ENCODE results near the gene KCTD17. TPM values are rescaled to one million over a fixed set of nuclear protein-coding genes. Genes with fewer than 3 reads are reported as not detected.

The KCTD17 gene
- total RNA-seq, 1 experiment from 2014 or later: 29.4 TPM

DNA sequence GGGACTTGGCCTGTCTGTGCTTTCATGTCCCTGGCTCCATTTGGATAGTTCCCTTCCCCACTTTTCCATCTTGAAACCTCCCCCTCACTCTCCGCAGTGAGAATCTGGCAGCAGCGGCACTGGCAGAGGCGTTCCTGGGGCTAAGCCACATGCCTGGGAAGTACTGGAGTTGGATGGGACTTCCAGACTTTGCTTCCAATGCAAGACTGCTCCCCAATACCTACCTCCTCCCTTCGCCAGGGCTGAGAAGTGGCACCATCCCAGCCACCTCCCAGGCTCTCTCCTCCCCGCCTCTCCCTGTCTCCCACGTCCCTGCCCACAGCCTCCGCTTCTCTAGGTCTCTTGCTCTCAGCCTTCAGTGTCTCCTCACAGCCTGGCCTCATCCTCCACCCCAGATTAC is 48.9 kb upstream of the KCTD17 start:
- Mint-ChIP-seq H3K4me3 (no peak overlapping the region), H3K27me3 (ENCODE audit: low read depth) (peaks cover 30% of the 10 kb centered on the region), H3K27ac (no peak overlapping the region), H3K9me3 (peaks cover 5% of the 10 kb centered on the region; the same call in 1 of the 2 replicates), H3K4me1 (peaks cover 8% of the 10 kb centered on the region), H3K36me3 (no peaks in the 10 kb centered on the region)
- ATAC-seq (no peak), DNase-seq (ENCODE audit: low spot score) (no peak)
- TF ChIP-seq ZNF138 (CRISPR knock-in tag; conservative IDR thresholded peaks at IDR 0.05) (no peak), PRRX2 (CRISPR knock-in tag; IDR thresholded peaks at IDR 0.05) (no peak)
- ChIA-PET POLR2A (interaction anchor here (0.6 kb wide), 1 partner anchor 607 kb away, joined by 3 read pairs; no protein-coding TSS in a partner anchor), CTCF (no interaction called here)

GRCh38 chr22:37007651-37008050 is 43.9 kb upstream of the KCTD17 start:
- ChIA-PET POLR2A (no interaction called here), CTCF (interaction anchor here (1.8 kb wide), 1 partner anchor 9 kb away, joined by 7 read pairs; no protein-coding TSS in a partner anchor)
- peaks cover 45% of the 10 kb centered on the region for H3K27me3 Mint-ChIP-seq (ENCODE audit: low read depth)

DNA sequence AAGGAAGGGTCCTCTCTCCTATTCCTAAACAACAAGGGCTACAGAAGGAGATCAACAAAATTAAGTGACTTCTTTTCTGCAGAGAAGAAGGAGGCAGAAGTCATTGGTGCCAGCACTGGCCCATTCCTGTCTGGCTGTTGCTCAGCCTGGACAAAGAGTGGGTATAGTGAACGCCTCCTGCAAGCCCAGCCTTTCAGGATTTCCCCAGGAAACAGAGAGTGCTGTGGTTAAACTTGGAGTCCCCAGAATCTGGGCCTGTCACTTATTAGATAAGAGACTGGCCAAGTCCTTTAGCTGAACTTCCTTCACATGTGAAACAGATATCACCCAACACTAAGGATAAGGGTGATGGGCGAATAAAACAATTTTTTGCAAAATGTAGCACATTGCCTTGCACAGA is 43.2 kb upstream of the KCTD17 start:
- DNase-seq (ENCODE audit: low spot score) (no peak), ATAC-seq (no peak)
- Mint-ChIP-seq H3K27ac (no peak overlapping the region), H3K36me3 (no peaks in the 10 kb centered on the region), H3K4me3 (no peak overlapping the region), H3K4me1 (no peaks in the 10 kb centered on the region), H3K9me3 (peaks cover 5% of the 10 kb centered on the region; the same call in 1 of the 2 replicates), H3K27me3 (ENCODE audit: low read depth) (peaks cover 45% of the 10 kb centered on the region)
- ChIA-PET CTCF (interaction anchor here (0.6 to 1.0 kb wide), 2 partner anchors 10 to 675 kb away, joined by 3 read pairs; no protein-coding TSS in a partner anchor), POLR2A (interaction anchor here (0.8 kb wide), 1 partner anchor 11 kb away, joined by 3 read pairs; the partner anchor contains the start of gene MPST)
- TF ChIP-seq, protein P1, sequence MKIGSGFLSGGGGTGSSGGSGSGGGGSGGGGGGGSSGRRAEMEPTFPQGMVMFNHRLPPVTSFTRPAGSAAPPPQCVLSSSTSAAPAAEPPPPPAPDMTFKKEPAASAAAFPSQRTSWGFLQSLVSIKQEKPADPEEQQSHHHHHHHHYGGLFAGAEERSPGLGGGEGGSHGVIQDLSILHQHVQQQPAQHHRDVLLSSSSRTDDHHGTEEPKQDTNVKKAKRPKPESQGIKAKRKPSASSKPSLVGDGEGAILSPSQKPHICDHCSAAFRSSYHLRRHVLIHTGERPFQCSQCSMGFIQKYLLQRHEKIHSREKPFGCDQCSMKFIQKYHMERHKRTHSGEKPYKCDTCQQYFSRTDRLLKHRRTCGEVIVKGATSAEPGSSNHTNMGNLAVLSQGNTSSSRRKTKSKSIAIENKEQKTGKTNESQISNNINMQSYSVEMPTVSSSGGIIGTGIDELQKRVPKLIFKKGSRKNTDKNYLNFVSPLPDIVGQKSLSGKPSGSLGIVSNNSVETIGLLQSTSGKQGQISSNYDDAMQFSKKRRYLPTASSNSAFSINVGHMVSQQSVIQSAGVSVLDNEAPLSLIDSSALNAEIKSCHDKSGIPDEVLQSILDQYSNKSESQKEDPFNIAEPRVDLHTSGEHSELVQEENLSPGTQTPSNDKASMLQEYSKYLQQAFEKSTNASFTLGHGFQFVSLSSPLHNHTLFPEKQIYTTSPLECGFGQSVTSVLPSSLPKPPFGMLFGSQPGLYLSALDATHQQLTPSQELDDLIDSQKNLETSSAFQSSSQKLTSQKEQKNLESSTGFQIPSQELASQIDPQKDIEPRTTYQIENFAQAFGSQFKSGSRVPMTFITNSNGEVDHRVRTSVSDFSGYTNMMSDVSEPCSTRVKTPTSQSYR (CRISPR knock-in tag; IDR thresholded peaks at IDR 0.05): no peak
- TF ChIP-seq PREB (CRISPR knock-in tag; IDR thresholded peaks at IDR 0.05; ENCODE audit: borderline replicate concordance) (no peak), ZNF512 (CRISPR knock-in tag; IDR thresholded peaks at IDR 0.05; ENCODE audit: borderline replicate concordance) (no peak), HMGXB4 (CRISPR knock-in tag; IDR thresholded peaks at IDR 0.05) (no peak), SP1 (CRISPR knock-in tag; conservative IDR thresholded peaks at IDR 0.05) (no peak), ZNF138 (CRISPR knock-in tag; conservative IDR thresholded peaks at IDR 0.05) (no peak), KAT7 (CRISPR knock-in tag; IDR thresholded peaks at IDR 0.05; ENCODE audit: borderline replicate concordance) (no peak), E2F4 (CRISPR knock-in tag; IDR thresholded peaks at IDR 0.05; ENCODE audit: borderline replicate concordance, low read depth) (no peak), IRF2 (CRISPR knock-in tag; IDR thresholded peaks at IDR 0.05; ENCODE audit: borderline replicate concordance, low read depth) (no peak), PRRX2 (CRISPR knock-in tag; IDR thresholded peaks at IDR 0.05) (no peak)
- TF ChIP-seq, protein P2, sequence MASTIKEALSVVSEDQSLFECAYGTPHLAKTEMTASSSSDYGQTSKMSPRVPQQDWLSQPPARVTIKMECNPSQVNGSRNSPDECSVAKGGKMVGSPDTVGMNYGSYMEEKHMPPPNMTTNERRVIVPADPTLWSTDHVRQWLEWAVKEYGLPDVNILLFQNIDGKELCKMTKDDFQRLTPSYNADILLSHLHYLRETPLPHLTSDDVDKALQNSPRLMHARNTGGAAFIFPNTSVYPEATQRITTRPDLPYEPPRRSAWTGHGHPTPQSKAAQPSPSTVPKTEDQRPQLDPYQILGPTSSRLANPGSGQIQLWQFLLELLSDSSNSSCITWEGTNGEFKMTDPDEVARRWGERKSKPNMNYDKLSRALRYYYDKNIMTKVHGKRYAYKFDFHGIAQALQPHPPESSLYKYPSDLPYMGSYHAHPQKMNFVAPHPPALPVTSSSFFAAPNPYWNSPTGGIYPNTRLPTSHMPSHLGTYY (CRISPR knock-in tag; IDR thresholded peaks at IDR 0.05): no peak
- TF ChIP-seq, protein P3, sequence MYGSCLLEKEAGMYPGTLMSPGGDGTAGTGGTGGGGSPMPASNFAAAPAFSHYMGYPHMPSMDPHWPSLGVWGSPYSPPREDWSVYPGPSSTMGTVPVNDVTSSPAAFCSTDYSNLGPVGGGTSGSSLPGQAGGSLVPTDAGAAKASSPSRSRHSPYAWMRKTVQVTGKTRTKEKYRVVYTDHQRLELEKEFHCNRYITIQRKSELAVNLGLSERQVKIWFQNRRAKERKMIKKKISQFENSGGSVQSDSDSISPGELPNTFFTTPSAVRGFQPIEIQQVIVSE (CRISPR knock-in tag; IDR thresholded peaks at IDR 0.05; ENCODE audit: borderline replicate concordance): no peak
- TF ChIP-seq, protein P4, sequence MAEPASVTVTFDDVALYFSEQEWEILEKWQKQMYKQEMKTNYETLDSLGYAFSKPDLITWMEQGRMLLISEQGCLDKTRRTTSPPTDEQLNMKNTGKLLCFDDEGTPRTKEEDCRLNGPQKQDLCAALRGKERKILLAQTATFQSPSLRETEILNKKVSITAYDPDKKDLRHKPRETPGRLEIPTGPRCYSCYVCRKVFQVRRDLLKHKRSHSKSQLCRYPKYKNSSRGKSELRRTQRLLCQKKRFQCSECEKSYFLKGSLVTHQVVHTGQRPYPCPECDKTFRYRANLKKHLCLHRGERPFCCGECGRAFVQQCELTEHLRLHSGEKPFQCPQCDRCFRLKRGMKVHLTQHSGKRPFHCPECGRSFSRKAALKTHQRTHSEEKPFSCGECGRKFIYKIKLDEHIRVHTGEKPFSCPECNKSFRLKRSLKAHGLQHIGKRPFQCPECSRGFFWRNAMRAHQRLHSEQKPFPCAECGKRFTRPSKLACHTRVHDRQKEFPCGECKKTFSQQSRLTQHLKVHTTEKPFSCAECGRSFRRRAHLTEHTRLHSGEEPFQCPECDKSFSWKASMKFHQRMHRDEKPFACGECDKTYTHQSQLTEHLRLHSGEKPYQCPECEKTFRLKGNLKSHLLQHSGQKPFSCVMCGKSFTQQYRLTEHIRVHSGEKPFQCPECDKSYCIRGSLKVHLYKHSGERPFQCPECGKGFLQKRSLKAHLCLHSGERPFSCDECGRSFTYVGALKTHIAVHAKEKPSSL (CRISPR knock-in tag; conservative IDR thresholded peaks at IDR 0.05): no peak

More at GRCh38 chr22:37007651-37008050, 43.9 kb upstream of the KCTD17 start:
- no peaks in the 10 kb centered on the region for H3K4me1 Mint-ChIP-seq
- DNase-seq (ENCODE audit: low spot score) (no peak), ATAC-seq (peak; percentile 63)
- H3K9me3 Mint-ChIP-seq: peaks cover 5% of the 10 kb centered on the region; the same call in 1 of the 2 replicates
- H3K36me3 Mint-ChIP-seq: no peaks in the 10 kb centered on the region
- no peak overlapping the region for H3K4me3 Mint-ChIP-seq
- TF ChIP-seq ATF1 (CRISPR knock-in tag; IDR thresholded peaks at IDR 0.05): no peak
- TF ChIP-seq ZMAT4 (CRISPR knock-in tag; IDR thresholded peaks at IDR 0.05): no peak
- H3K27ac Mint-ChIP-seq: no peak overlapping the region

Data from WTC11 (cell line).